HG03039 (cell line): ENCODE measurements around the gene BCL6.
A peak's percentile ranks its signal among the peaks of the same experiment; 100 is the strongest.

Experiments
- ATAC-seq: cut with Tn5 transposase; IDR thresholded peaks from one replicate; pipeline ENCODE4 v1.9.1; 2021; ENCODE audit warnings: mild to moderate bottlenecking, moderate library complexity; ENCODE audit not compliant: unreplicated experiment

The BCL6 gene

GRCh38 chr3:187719628-187720336, 25.5 kb downstream of the BCL6 start:
- no peak for ATAC-seq

DNA sequence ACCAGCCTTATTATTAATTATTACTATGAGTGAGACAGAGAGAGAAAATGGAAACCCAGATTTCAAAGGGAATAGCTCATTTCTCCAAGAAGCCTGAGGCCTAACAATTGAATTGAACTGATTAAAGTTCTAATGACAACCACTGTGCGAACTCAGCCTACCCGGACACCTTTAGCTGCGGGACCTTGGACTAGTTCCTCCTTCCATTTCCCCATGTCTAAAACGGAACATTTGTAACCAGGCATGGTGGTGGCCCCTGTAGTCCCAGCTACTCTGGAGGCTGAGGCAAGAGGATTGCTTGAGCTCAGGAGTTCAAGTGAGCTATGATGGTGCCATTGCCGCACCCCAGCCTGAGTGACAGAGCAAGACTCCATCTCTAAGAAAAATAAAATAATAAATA, 26.5 kb downstream of the BCL6 start:
- ATAC-seq: no peak

DNA sequence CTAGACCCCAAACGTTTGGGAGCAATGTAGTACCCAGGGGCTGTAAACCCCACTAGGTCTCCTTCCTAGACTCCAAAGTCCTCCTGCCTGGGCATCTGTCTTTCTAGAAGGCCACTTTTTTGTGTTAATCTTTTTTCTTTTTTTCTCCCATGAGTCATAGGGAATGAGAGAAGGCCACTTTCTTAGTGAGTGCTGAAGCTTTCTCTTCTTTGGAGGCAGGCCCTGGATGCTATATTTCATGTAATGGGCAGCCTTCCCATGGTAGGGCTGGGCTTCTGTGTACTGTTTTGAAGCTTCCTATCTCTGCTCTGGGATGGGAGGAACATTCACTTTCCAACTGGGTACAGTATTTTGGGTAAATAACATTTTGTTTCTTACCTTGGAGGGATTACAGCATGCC, 27.7 kb downstream of the BCL6 start:
- no peak for ATAC-seq

GRCh38 chr3:187714404-187714979, 30.8 kb downstream of the BCL6 start:
- peak; percentile 76 for ATAC-seq

GRCh38 chr3:187713504-187713903, 31.8 kb downstream of the BCL6 start:
- no peak for ATAC-seq

DNA sequence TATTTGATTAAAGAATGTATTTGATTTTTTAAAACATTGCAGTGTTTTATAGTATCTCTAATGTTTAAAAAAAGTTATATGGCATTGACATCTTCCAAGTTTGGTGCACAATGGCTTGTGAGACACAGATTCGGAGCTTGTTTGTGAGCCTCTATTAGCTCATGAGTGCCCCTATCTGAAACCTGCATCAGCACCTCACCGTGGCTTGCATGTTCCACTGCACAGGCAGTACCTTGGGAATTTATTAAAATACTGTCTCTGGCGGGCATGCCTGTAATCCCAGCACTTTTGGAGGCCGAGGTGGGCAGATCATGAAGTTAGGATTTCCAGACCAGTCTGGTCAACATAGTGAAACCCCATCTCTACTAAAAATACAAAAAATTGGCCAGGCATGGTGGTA, 36.1 kb downstream of the BCL6 start:
- ATAC-seq: no peak

- ATAC-seq: no peak
These were observed 36.6 kb downstream of the BCL6 start for GRCh38 chr3:187708696-187709095.

DNA sequence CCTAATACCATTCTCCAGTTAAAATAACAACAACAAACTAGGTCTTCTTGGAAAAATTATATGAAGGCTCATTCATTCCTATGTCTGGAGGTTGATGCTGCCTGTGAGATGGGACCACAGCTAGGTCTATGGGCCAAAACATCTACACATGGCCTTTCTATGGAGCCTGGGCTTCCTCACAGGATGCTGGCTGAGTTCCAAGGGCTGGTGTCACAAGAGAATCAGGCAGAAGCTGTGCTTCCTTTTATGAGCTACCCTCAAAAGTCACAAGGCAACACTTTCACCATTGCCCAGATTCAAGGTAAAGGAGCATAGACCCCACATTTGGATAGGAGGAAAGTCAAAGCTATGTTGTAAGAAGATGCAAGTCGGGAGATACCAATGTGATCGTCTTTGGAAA, 38.3 kb downstream of the BCL6 start:
- ATAC-seq: no peak

GRCh38 chr3:187705164-187705563, 40.1 kb downstream of the BCL6 start:
- ATAC-seq: no peak

DNA sequence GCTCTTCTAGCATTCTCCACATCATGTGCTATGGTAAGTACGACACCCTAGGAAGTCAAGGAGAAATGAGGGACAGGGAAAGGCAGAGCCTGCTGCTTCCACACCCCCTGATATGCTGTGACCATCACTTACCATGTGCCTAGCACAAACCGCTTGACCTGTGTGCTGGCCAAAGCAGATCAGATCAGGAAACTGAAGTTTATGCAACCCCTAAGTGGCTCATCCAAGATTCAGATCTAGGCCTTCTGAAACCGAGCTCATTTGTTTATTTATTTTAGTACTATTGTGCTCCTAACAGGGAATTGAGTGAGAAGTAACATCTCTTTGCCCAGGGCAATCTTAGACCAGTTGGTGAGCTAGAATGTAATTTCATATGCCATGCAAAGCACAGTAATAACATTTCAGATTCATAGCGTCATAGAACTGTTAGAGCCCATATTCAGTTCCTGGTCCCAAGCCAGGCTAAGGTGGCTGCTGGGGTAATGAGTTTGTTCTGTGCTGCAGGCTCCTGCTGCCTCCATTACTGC, 42.7 kb downstream of the BCL6 start, which contains the start of gene RTP2:
Gene RTP2, minus strand, starts transcription at position 51 of the 527 bp plus-strand sequence. CDS start 429 bp downstream, outside the sequence.
- no peak for ATAC-seq

GRCh38 chr3:187700249-187700648, 45.0 kb downstream of the BCL6 start:
- ATAC-seq: no peak

GRCh38 chr3:187698499-187699399, 46.5 kb downstream of the BCL6 start:
- ATAC-seq: no peak

GRCh38 chr3:187696021-187696420, 49.2 kb downstream of the BCL6 start:
- ATAC-seq: no peak

DNA sequence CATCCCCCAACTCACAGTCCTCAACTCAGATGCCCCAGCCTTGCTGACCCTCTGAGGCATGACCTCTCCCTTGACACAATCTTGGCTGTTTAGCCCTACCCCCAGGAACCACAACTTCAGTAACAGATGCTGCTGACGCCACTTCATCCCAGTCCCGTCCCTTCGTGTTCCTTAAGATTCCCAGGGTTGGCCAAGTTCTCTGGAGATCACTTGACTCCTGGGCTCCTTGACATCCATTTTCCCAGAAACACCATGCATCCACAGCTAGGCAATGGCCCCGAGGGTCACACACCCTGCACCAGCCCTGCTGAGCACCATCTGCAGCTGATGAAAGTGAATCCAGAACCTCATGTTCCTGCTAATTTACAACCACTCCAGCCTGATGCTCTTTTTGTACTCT, 49.8 kb downstream of the BCL6 start:
- ATAC-seq: no peak

GRCh38 chr3:187694801-187695200, 50.5 kb downstream of the BCL6 start:
- ATAC-seq: no peak

GRCh38 chr3:187693431-187693830, 51.8 kb downstream of the BCL6 start:
- no peak for ATAC-seq

DNA sequence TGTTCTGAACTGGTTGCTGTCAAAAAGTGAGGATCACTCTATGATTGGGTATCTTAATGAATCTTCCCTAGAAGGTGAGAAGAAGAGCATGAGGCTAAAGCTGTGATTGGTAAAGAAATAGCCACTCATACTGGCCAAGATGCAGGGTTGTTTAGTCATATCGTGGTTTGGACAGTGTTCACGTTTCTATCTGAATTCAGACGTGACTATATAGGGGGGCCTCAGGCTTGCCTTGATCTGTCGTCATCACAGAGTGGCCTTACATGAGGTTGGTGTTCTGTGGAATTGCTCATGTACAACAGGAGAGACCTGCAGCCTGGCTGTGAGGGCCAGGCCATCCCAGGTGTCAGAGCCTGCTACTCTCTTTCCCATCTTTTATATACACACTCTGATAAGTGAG, 55.3 kb downstream of the BCL6 start:
- no peak for ATAC-seq

DNA sequence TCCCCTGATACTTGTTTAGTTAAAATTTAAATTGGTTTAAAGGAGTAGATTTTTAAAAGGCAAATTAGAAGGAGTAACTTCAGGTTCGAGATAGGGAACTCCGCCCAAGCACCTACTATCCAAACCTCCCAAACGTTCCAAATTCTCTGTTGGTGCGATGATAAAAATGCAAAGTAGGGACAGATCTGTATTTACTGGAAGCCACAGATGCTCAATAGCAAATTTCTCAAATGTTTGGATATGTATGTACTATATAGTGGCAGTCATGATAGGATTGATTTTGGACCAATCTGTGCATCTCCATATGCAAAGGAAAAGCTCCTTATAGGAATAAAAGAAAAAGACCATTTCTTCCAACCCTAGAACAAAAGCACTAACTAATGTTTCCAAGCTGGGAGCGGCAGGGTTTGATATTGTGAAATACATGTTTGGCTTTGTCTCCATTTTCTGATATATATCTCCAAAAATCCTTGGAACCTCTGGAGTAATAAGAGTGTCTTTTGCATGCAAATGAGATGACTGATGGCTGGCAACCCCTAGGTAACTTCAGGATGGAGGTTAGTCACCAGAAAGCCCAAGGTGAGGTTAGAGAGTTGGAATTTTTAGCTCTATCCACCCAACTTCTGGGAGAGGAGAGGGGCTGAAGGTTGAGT, 58.5 kb downstream of the BCL6 start:
- no peak for ATAC-seq

DNA sequence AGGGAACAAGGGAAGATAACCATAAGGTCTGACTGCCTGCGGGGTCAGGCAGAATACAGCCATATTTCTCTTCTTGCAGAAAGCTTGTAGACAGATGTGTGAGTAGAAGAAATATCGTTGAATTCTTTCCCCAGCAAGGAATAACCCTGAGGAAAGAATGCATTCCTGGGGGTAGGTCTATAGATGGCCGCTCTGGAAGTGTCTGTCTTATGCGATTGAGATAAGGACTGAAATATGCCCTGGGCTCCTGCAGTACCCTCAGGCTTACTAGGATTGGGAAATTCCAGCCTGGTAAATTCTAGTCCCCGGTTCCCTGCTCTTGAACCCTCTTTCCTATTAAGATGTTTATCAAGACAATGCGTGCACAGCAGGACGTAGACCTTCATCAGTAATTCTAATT, 59.3 kb downstream of the BCL6 start:
- no peak for ATAC-seq

DNA sequence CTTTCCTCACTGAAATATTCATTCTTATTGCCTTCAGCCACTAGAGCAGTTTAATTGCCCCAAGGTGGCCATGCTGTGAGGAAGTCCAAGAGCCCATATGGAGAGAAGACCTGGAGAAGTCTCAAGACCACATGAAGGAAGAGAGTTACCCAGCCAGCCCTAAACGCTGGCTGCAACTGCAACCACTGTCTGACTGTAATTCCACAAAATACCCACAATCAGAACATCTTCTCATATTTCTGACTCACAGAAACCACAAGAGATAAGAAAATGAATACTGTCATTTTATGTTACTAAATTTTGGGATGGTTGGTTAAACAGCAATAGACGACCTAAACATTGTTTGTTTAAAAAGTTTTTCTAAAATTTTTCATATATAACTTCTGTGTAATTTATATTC, 60.4 kb downstream of the BCL6 start:
- no peak for ATAC-seq

DNA sequence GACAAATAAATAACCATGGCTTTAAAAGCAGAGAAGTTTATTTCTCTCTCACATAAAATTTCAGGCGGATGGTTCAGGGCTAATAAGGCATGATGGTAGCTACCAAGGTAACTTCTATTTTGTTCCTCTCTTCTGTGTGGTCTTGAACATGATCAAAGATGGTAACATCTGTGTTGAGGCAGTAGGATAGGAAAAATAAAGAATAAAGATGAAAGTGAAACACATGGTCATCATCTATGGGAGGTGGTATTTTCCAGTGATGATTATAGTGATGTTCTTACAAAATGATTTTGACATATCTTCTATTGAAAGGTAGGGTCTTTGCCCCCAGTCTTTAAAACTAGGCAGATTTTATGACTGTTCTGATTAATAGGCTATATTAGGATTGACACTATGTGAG, 60.8 kb downstream of the BCL6 start:
- ATAC-seq: no peak
